SKM-1 treated with dmso at 0.1 percent for 144 hours (cell line): ENCODE measurements around the gene LPP.
A peak's percentile ranks its signal among the peaks of the same experiment; 100 is the strongest.

ENCODE experiments used
- DNase-seq: peaks from one replicate; lab custom pipeline; 2025; ENCODE audit not compliant: unreplicated experiment; lab: John Stamatoyannopoulos, UW

The LPP gene

GRCh38 chr3:188353426-188353825, 199.5 kb downstream of the LPP start:
- peak; percentile 60 for DNase-seq

GRCh38 chr3:188358787-188359493, 205.0 kb downstream of the LPP start:
- no peak for DNase-seq

- no peak for DNase-seq
Observed at GRCh38 chr3:188360364-188360881, 206.5 kb downstream of the LPP start.

GRCh38 chr3:188361888-188362287, 207.9 kb downstream of the LPP start:
- no peak for DNase-seq

GRCh38 chr3:188362405-188362831, 208.5 kb downstream of the LPP start:
- DNase-seq, result no peak

- no peak for DNase-seq
Observed at GRCh38 chr3:188365184-188365583, 211.2 kb downstream of the LPP start.

GRCh38 chr3:188365988-188366698, 212.2 kb downstream of the LPP start:
- DNase-seq, result no peak

GRCh38 chr3:188367678-188368077, 213.7 kb downstream of the LPP start:
- DNase-seq, result no peak

GRCh38 chr3:188369526-188369925, 215.6 kb downstream of the LPP start:
- DNase-seq, result no peak

- no peak for DNase-seq
Observed at GRCh38 chr3:188370081-188370830, 216.3 kb downstream of the LPP start.

- no peak for DNase-seq
Observed at GRCh38 chr3:188378786-188379185, 224.8 kb downstream of the LPP start.

- no peak for DNase-seq
Observed at GRCh38 chr3:188380252-188380651, 226.3 kb downstream of the LPP start.

- DNase-seq, result no peak
Observed at GRCh38 chr3:188380722-188381121, 226.8 kb downstream of the LPP start.

GRCh38 chr3:188383748-188384147, 229.8 kb downstream of the LPP start:
- DNase-seq, result no peak

GRCh38 chr3:188385295-188385694, 231.3 kb downstream of the LPP start:
- peak; percentile 49 for DNase-seq

GRCh38 chr3:188389711-188390342, 235.9 kb downstream of the LPP start:
- DNase-seq, result peak; percentile 50

GRCh38 chr3:188390343-188390718, 236.4 kb downstream of the LPP start:
- no peak for DNase-seq

GRCh38 chr3:188390775-188391443, 237.0 kb downstream of the LPP start:
- DNase-seq, result no peak

GRCh38 chr3:188391592-188391991, 237.6 kb downstream of the LPP start:
- DNase-seq, result no peak

- no peak for DNase-seq
Observed at GRCh38 chr3:188392076-188392475, 238.1 kb downstream of the LPP start.

GRCh38 chr3:188394623-188395022, 240.7 kb downstream of the LPP start:
- no peak for DNase-seq
